ENCODE data around the gene PTPRZ1. TPM values are rescaled to one million over a fixed set of nuclear protein-coding genes. Genes with fewer than 3 reads are reported as not detected.

PTPRZ1 gene
- total RNA-seq, 4 donors from 2014 or later: 0.32 to 33.9 (median 11.8) TPM

- TF ChIP-seq CTCF (IDR thresholded peaks at IDR 0.05): no peak
- DNase-seq (ENCODE audit: low spot score): no peak
- no peak for ATAC-seq (ENCODE audit: low FRiP score)
These were observed 209.7 kb downstream of the PTPRZ1 start for GRCh38 chr7:122082670-122083069.

GRCh38 chr7:122092964-122093797, 220.2 kb downstream of the PTPRZ1 start:
- no peak for TF ChIP-seq CTCF (IDR thresholded peaks at IDR 0.05)
- ATAC-seq (ENCODE audit: low FRiP score): no peak
- DNase-seq (ENCODE audit: low spot score): peak; percentile 63

GRCh38 chr7:122094549-122094948, 221.6 kb downstream of the PTPRZ1 start:
- TF ChIP-seq CTCF (IDR thresholded peaks at IDR 0.05): no peak
- no peak for ATAC-seq (ENCODE audit: low FRiP score)
- DNase-seq (ENCODE audit: low spot score): no peak

GRCh38 chr7:122095642-122096041, 222.7 kb downstream of the PTPRZ1 start:
- ATAC-seq (ENCODE audit: low FRiP score) (no peak), DNase-seq (ENCODE audit: low spot score) (no peak)
- no peak for TF ChIP-seq CTCF (IDR thresholded peaks at IDR 0.05)

- no peak for TF ChIP-seq CTCF (IDR thresholded peaks at IDR 0.05)
- no peak for DNase-seq (ENCODE audit: low spot score)
These were observed 227.1 kb downstream of the PTPRZ1 start for GRCh38 chr7:122100021-122100420.

GRCh38 chr7:122103064-122103463, 230.1 kb downstream of the PTPRZ1 start:
- TF ChIP-seq CTCF (IDR thresholded peaks at IDR 0.05): no peak
- DNase-seq (ENCODE audit: low spot score): no peak
- ATAC-seq (ENCODE audit: low FRiP score): no peak

More at GRCh38 chr7:122100021-122100420, 227.1 kb downstream of the PTPRZ1 start:
- no peak for ATAC-seq (ENCODE audit: low FRiP score)

Small RNA genes within 50 kb of the gene (small RNA-seq; reads per million reads assigned to genes)
- gene RNU7-154P: not detected

Data from omental fat pad (tissue), 4 donors.